ENCODE results near the gene C4orf36. TPM values are rescaled to one million over a fixed set of nuclear protein-coding genes. Genes with fewer than 3 reads are reported as not detected.

The C4orf36 gene
- total and polyA plus RNA-seq, 2 donors (not counting 3 experiments of a cell fraction or from before 2014, with no cell fraction given): 0.66 TPM; not detected in 1

GRCh38 chr4:86928400-86929255 is 36.4 kb upstream of the C4orf36 start:
- Histone ChIP-seq H3K9me1 (replicated peaks; ENCODE audit: control insufficient read depth, extremely low read depth, insufficient read depth, low read length) (no peaks in the 10 kb centered on the region), H3K4me1 (ENCODE audit: control insufficient read depth, extremely low read depth, insufficient read depth, low read length) (peaks cover 32% of the 10 kb centered on the region), H3K79me2 (ENCODE audit: control insufficient read depth, insufficient read depth, low read length) (no peaks in the 10 kb centered on the region), H3K4me3 (replicated peaks in 1 of 3; ENCODE audit: insufficient read depth in 1 of 3, low read depth in 1 of 3, low read length in 3 of 3) (no peak overlapping the region), H3K27ac (ENCODE audit: insufficient read depth, low read depth, low read length) (no peak overlapping the region), H3K9me3 (replicated peaks; ENCODE audit: control insufficient read depth, insufficient read depth, low read length) (no peaks in the 10 kb centered on the region), H3K27me3 (ENCODE audit: control insufficient read depth in 2 of 2, insufficient read depth in 2 of 2, low read length in 2 of 2) (no peaks in the 10 kb centered on the region), H3K9ac (replicated peaks; ENCODE audit: extremely low read depth, insufficient read depth, low read length) (no peak overlapping the region), H2AFZ (ENCODE audit: low read depth, low read length) (no peak overlapping the region), H3K36me3 (ENCODE audit: control insufficient read depth in 2 of 2, extremely low read depth in 1 of 2, insufficient read depth in 2 of 2, low read length in 2 of 2) (no peaks in the 10 kb centered on the region), H3K4me2 (ENCODE audit: insufficient read depth, low read length) (no peak overlapping the region), H4K20me1 (replicated peaks; ENCODE audit: control insufficient read depth, extremely low read depth, insufficient read depth, low read length) (no peaks in the 10 kb centered on the region)
- ChIA-PET CTCF (interaction anchor here (0.8 kb wide), 1 partner anchor 165 kb away, joined by 3 read pairs; no protein-coding TSS in a partner anchor), POLR2A (no interaction called here)
- no TSS peak for BruUV-seq (replicated peaks)
- TF ChIP-seq POLR2AphosphoS5 (IDR thresholded peaks at IDR 0.05; ENCODE audit: insufficient read depth, low read depth, low read length): no peak
- no peak for TF ChIP-seq GATA2 (IDR thresholded peaks at IDR 0.05; ENCODE audit: insufficient read depth, insufficient read length, low read depth, low read length)
- no peak for TF ChIP-seq FOS (IDR thresholded peaks at IDR 0.05; ENCODE audit: borderline replicate concordance, insufficient read depth, low read length)
- TF ChIP-seq CTCF (IDR thresholded peaks at IDR 0.05; ENCODE audit: extremely low read depth in 1 of 2, insufficient read depth in 1 of 2, low read depth in 1 of 2, low read length in 2 of 2): no peak
- TF ChIP-seq, protein P1, sequence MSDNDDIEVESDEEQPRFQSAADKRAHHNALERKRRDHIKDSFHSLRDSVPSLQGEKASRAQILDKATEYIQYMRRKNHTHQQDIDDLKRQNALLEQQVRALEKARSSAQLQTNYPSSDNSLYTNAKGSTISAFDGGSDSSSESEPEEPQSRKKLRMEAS (IDR thresholded peaks at IDR 0.05; ENCODE audit: insufficient read depth, insufficient read length): no peak
- TF ChIP-seq JUN (IDR thresholded peaks at IDR 0.05; ENCODE audit: borderline replicate concordance, insufficient read depth, insufficient read length, low read depth): no peak
- TF ChIP-seq POLR2A (IDR thresholded peaks at IDR 0.05; ENCODE audit: low read depth, low read length): no peak
- no peak for TF ChIP-seq EZH2 (IDR thresholded peaks at IDR 0.05; ENCODE audit: borderline replicate concordance, low read depth, low read length, severe bottlenecking)
- TF ChIP-seq MYC (IDR thresholded peaks at IDR 0.05; ENCODE audit: low read depth, low read length): no peak
- intact Hi-C loops (cut with micrococcal nuclease): no loop called here
- FAIRE-seq (no peak), DNase-seq (ENCODE audit: low read depth, low spot score) (no peak)
- dilution Hi-C loops (cut with MboI; ENCODE audit: extremely low pct_ligation_motif_present, low sequenced_read_pairs): no loop called here
